Mononuclear cell (primary cell): ENCODE measurements around the gene ONECUT1. TPM values are rescaled to one million over a fixed set of nuclear protein-coding genes. Genes with fewer than 3 reads are reported as not detected.

Source experiments
- H3K27me3 ChIP-seq: 2 replicates; pipeline ENCODE4 v1.6.0; 2011; ENCODE audit warnings: low read length, control low read depth; ENCODE audit not compliant: insufficient read depth
- H3K4me1 ChIP-seq: 2 replicates; pipeline ENCODE4 v1.5.1; 2011; ENCODE audit warnings: mild to moderate bottlenecking, low read length, control low read depth; ENCODE audit not compliant: insufficient read depth
- H3K4me3 ChIP-seq: 2 replicates; pipeline ENCODE4 v1.5.1; 2011; ENCODE audit warnings: mild to moderate bottlenecking, low read length, moderate library complexity
- H3K9me3 ChIP-seq: 2 replicates; pipeline ENCODE4 v1.5.1; 2011; ENCODE audit warnings: low read depth, mild to moderate bottlenecking, control low read depth, low read length
- total RNA-seq: library from RNA; depleted of rRNA; stranded (reverse); fragments of >200 nt; gene quantifications from one replicate; pipeline ENCODE4 v1.2.3, GENCODE V29; 2012

ONECUT1 gene
- total RNA-seq, 1 donor = 0.10 TPM

GRCh38 chr15:52789008-52789600, 1.0 kb downstream of the ONECUT1 start:
- Histone ChIP-seq H3K27me3 (peaks cover 89% of the 10 kb centered on the region), H3K4me3 (no peak overlapping the region), H3K9me3 (no peaks in the 10 kb centered on the region), H3K4me1 (peaks cover 31% of the 10 kb centered on the region)

- Histone ChIP-seq H3K4me3 (no peak overlapping the region), H3K9me3 (no peaks in the 10 kb centered on the region), H3K27me3 (peaks cover 89% of the 10 kb centered on the region), H3K4me1 (peaks cover 38% of the 10 kb centered on the region)
These were observed 1.8 kb downstream of the ONECUT1 start for GRCh38 chr15:52788099-52788986.

GRCh38 chr15:52787549-52788098, 2.5 kb downstream of the ONECUT1 start:
- Histone ChIP-seq H3K27me3 (peaks cover 89% of the 10 kb centered on the region), H3K9me3 (no peaks in the 10 kb centered on the region), H3K4me1 (peaks cover 41% of the 10 kb centered on the region), H3K4me3 (no peak overlapping the region)

GRCh38 chr15:52787123-52787503, 3.0 kb downstream of the ONECUT1 start:
- Histone ChIP-seq H3K4me1 (peaks cover 41% of the 10 kb centered on the region), H3K27me3 (peaks cover 89% of the 10 kb centered on the region), H3K4me3 (no peak overlapping the region), H3K9me3 (no peaks in the 10 kb centered on the region)

GRCh38 chr15:52786436-52787122, 3.6 kb downstream of the ONECUT1 start:
- peaks cover 41% of the 10 kb centered on the region for H3K4me1 ChIP-seq
- no peaks in the 10 kb centered on the region for H3K9me3 ChIP-seq

GRCh38 chr15:52785672-52786406, 4.3 kb downstream of the ONECUT1 start:
- peaks cover 89% of the 10 kb centered on the region for H3K27me3 ChIP-seq
- H3K9me3 ChIP-seq = no peaks in the 10 kb centered on the region
- H3K4me1 ChIP-seq = peaks cover 44% of the 10 kb centered on the region
- no peak overlapping the region for H3K4me3 ChIP-seq

More at GRCh38 chr15:52786436-52787122, 3.6 kb downstream of the ONECUT1 start:
- no peak overlapping the region for H3K4me3 ChIP-seq
- peaks cover 89% of the 10 kb centered on the region for H3K27me3 ChIP-seq

- Histone ChIP-seq H3K27me3 (peaks cover 90% of the 10 kb centered on the region), H3K4me3 (no peak overlapping the region), H3K9me3 (no peaks in the 10 kb centered on the region), H3K4me1 (peaks cover 46% of the 10 kb centered on the region)
These were observed 5.1 kb downstream of the ONECUT1 start for GRCh38 chr15:52784799-52785671.

GRCh38 chr15:52783929-52784798, 6.0 kb downstream of the ONECUT1 start:
- no peaks in the 10 kb centered on the region for H3K9me3 ChIP-seq
- H3K27me3 ChIP-seq = peaks cover 83% of the 10 kb centered on the region
- peaks cover 45% of the 10 kb centered on the region for H3K4me1 ChIP-seq
- no peak overlapping the region for H3K4me3 ChIP-seq

GRCh38 chr15:52783191-52783829, 6.8 kb downstream of the ONECUT1 start:
- Histone ChIP-seq H3K4me1 (peaks cover 38% of the 10 kb centered on the region), H3K4me3 (no peak overlapping the region), H3K9me3 (no peaks in the 10 kb centered on the region), H3K27me3 (peaks cover 74% of the 10 kb centered on the region)

GRCh38 chr15:52782514-52782913, 7.6 kb downstream of the ONECUT1 start:
- peaks cover 73% of the 10 kb centered on the region for H3K27me3 ChIP-seq
- H3K4me3 ChIP-seq = no peak overlapping the region
- no peaks in the 10 kb centered on the region for H3K9me3 ChIP-seq
- H3K4me1 ChIP-seq = peaks cover 38% of the 10 kb centered on the region

- peak overlapping the region; percentile 19 for H3K4me3 ChIP-seq
- no peaks in the 10 kb centered on the region for H3K9me3 ChIP-seq
- H3K4me1 ChIP-seq = peaks cover 38% of the 10 kb centered on the region
- H3K27me3 ChIP-seq = peaks cover 72% of the 10 kb centered on the region
These were observed 9.8 kb downstream of the ONECUT1 start for GRCh38 chr15:52780172-52780980.

- Histone ChIP-seq H3K4me3 (no peak overlapping the region), H3K27me3 (peaks cover 64% of the 10 kb centered on the region), H3K9me3 (no peaks in the 10 kb centered on the region), H3K4me1 (peaks cover 22% of the 10 kb centered on the region)
These were observed 11.7 kb downstream of the ONECUT1 start for GRCh38 chr15:52778457-52778856.
